ENCODE measurements around the gene PPAT.
A peak's percentile ranks its signal among the peaks of the same experiment; 100 is the strongest.

PPAT gene

DNA sequence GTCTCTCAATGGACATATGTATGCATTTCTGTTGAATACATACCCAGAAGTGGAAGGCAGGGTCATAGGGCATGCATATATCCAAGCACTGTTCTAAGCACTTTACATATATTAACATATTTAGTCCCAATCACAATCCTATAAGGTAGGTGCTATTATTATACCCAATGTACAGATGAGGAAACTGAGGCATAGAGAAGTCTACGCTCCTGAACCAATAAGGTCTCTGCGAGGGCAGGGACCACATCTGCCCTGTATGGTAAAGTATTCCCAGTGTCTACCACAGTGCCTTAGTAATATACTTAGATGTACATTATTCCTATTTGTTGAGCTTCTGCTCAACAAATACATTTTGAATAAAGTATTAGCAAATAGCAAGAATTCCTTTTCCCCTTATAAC lies 5.2 kb downstream of the PPAT start:
- DNase-seq: no peak

DNA sequence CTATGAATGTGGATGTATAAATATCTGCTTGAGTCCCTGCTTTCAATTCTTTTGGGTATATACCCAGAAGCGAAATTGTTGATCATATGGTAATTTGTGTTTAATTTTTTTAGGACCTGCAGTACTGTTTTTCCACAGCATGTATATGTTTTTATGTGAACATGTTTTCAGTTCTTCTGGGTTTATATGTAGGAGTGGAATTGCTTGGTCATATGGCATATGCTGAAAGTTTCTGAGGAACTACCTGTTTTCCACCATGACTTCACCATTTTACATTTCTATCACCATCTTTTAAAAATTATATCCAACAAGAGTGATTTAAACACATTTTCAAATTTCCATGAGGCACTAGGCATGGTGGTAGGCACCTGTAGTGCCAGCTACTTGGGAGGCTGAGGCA lies 8.2 kb downstream of the PPAT start:
- no peak for DNase-seq

- DNase-seq: no peak
Observed at GRCh38 chr4:56426273-56426672, 9.1 kb downstream of the PPAT start.

DNA sequence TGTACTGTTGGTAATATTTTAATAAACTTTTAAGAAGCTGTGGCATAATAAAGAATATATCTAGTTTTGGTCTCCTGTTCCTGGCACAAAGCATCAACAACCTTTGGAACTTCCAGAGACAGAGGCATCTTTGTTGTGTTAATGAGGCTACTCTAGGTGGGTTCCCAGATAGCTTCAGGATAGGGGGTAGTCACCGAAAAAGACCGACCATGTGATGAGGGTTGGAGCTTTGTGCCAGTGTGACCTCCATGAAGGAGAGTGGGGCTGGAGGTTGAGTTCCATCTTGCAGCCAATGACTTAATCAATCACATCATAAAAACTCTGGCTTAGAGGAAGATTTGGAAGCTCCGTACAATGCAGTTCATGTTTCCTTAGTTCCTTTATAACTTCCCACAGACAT lies 9.9 kb downstream of the PPAT start:
- no peak for DNase-seq

DNA sequence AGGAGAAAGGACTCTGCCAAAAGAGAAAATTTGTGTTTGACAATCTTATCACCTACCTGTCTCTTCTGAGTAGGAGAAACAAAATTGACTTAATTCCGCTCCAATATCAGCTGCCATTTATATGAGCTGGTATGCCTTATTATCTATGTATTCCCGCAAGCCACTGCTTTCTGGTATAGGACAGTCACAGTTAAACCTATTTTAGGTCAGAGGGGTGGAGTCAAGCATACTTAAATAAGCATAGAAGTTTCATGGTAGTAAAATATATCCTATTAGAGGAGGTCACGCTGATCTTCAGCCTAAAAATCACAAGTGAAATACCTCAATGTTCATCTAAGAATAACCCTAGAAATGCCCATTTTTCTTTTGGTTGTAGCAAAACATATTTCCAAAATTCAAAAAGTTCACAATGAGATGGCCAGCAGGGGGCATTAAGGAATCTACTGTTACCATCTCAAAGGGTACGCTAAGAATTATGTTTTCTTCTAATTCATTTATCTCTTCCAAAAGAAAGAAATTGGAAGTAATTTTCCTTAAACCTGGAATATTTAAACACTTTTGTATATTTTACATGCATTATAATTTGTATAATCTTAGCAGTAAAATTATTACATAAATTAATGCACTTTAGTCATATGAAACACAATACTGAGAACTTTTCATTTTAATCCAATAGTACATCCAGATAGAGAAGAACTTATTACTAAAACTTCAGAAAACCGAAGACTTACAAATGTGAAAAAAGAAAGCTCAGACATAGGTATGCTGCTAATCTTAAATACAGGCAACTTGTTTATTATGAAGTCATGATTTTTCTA lies 10.5 kb downstream of the PPAT start:
- DNase-seq: no peak

DNA sequence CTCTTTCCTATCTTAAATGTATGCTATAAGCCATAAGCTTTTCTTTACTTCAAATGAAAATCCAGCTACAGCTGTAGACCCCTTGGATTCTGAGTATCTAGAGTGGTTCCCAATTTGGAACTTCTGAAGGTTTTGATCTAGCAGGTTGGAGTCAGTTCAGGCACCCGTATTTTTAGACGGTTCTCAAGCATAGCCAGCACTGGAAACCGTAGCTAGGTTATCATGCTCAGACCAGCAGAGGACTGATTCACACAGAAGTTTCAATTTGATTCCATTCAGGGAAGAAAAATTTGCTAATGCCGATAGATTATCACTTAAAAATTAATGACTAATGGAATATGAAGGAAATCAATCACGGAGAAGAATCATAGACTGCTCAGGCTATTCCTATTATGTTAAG lies 11.2 kb downstream of the PPAT start:
- no peak for DNase-seq

GRCh38 chr4:56417396-56417795 lies 18.0 kb downstream of the PPAT start:
- no peak for DNase-seq

GRCh38 chr4:56416349-56416748 lies 19.1 kb downstream of the PPAT start:
- no peak for DNase-seq

DNA sequence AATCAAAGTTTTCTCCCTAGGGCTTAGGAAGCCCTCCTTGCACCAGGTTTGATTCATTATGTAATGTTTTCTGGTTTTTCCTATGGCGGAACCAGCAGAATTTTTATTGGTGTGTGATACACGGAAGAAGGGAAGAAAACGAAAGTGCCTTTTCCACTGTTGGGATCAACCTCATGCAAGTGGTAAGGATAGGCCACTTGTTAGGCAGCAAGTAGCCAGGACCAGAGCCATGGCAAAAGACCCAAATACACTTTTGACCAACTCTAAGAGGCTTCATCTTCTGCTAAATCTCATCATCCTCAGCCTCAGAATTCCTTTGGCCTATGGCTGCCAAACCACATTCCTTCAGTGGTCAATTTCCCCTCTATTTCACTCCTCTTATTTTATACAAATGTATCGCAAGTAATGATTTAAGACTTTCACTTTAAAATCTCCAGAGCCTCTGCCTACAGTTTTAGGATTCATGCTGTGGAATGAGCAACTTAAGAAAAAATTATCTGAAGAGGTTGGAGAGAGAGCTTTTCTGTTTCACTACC lies 21.2 kb downstream of the PPAT start:
- DNase-seq: no peak

- peak; percentile 94 for DNase-seq
Observed at GRCh38 chr4:56410247-56411062, 25.0 kb downstream of the PPAT start.

DNA sequence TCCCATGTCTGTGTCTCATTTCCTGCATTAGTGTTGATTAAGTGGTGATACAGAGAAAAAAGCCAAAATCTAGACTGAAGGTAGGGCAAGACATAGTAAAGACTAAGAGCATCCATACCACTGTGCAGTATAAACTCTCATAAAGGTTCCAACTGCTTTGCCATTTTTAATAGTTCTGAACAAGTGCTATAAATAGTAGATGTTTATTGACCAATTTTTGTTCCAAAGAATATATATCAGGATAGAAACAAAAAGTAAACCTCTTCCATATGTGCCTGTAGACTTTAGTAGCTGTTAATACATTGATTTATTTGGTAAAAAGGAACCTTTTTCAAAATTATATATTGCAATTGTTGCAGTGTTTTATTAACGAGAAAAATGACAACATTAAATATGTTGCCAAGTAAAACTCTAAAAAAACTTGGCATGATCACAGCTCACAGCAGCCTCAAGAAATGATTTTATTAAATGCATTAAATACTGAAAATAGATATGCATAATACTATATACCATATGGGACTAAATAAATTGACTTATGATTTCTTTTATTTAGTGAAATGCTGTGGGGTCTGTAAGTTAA lies 25.8 kb downstream of the PPAT start:
- no peak for DNase-seq

GRCh38 chr4:56408978-56409377 lies 26.4 kb downstream of the PPAT start:
- no peak for DNase-seq

- DNase-seq: no peak
Observed at GRCh38 chr4:56406151-56406550, 29.3 kb downstream of the PPAT start.

DNA sequence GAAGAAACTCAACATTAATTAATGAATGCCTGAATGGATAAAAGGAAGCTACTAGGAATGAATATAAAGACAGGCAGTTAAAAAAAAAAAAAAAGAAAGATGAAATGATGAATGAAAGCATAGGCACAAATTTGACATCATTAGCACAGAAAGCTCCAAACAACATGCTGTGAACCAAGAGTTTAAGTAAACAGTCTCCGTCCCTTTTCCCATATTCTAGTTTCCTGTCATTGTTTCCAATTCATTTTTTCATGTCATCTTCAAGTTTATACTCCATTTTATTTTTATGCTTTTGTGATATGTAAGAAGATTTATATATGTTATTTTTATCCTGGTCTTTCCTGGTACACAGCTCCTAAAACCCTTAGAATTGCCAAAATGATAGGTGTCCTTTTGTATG lies 30.4 kb downstream of the PPAT start:
- DNase-seq: no peak

DNA sequence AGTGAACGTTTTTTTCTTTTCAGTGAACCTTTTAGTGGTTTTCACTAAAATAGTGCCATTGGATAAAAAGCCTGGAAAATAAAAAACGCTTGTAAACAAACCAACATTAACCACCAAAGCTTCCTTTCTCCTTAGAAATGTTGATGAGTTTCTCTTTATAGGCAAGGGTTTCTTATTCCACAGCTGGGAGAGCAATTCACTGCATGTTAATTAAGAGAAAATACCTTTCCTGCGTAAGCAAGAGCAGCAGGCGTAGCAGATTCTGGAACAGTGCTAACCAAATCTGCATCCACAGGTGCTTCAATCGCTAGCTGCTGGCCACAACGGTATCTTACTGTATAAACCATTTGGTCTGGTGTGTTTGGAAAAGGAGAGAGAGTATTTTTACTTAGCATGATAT lies 34.9 kb downstream of the PPAT start:
- DNase-seq: no peak

DNA sequence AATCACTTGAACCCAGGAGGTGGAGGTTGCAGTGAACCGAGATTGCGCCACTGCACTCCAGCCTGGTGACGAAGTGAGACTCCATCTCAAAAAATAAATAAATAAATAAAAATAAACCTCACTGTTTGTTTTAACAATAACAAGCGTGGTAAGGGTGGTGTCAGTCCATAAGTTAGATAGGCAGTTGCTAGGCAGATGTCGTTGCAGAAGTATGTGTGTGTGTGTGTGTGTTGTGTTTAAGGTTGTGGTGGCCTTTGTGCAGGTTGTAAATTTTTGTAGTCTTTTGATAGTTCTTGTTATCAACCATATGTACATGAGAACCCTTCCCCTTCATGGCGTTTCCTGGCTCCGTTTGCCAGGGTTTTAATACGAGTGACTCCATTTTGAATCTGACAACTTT lies 44.1 kb downstream of the PPAT start:
- no peak for DNase-seq

GRCh38 chr4:56389558-56389957 lies 45.9 kb downstream of the PPAT start:
- DNase-seq: no peak

- no peak for DNase-seq
Observed at GRCh38 chr4:56388306-56388705, 47.1 kb downstream of the PPAT start.

DNA sequence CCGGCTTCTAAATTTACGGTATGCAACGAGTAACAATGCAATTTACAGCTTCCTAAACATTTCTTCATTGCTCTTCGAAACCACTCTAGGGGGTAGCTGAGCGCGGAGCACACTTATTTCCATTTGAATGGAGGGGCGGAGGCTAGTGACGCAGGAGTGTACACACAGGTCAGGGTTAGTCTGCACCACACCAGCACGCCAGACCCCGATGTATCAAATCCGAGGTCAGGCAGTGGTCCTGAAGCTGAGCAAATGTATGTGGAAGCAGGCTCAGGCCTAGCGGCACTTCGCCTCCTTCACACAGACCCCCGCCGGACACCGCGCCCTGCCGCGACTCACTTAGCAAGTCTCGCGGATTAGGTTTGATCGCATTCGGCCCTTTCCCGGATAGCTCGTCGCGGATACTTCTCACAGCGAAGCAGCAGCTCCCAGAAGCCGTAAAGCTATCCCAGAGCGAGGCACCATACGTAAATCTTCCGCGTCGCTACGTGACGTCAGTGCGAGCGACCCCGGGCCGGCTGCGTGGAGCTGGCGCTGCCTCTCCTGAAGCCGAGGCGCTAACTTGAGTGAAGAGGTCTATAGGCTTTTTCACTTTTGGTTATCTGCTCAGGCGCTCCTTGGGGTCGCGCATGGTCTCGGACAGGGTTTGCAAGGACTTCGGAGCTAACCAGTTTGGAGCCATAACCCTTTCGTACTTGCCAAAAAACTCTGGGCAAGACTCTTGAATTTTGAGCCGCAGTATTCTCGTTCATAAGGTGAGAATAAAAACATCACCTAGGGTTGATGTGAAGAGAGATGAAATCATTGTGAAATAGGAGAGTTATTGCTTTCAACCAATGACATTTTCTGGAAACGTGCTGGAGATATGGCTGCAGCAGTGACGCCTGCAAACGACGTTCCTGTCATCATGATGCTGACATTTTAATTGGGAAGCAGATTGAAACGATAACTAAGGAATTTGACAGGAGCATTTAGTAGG lies 48.1 kb downstream of the PPAT start, which contains the start of gene AASDH:
Gene AASDH (minus strand): TSS at position 469 of the 979 bp plus-strand sequence. CDS start 3,192 bp downstream, outside the sequence.
- DNase-seq: peak; percentile 91

- DNase-seq: no peak
Observed at GRCh38 chr4:56386091-56386490, 49.3 kb downstream of the PPAT start.

DNA sequence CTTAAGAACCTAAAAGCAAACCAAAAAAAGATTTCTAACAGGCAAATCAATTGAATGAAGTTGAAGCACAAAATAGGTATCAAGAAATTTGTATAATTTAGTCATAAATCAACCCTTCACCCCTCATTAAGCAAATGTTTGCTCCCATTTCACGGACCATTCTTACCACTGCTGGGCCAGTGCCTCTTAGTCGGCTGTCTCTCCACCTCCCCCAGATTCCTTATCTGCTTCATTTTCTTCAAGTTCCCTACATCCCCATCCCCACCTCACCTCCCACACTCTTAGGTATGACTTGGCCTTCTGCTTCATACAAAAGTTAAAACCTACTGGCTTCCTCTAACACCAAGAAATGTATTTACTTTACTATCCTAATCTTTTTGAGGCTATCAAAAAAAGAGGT lies 60.0 kb downstream of the PPAT start:
- DNase-seq: no peak

- DNase-seq: no peak
Observed at GRCh38 chr4:56374956-56375355, 60.5 kb downstream of the PPAT start.

All from NCI-H2029 (cell line).